ENCODE results near the gene MANBA. TPM values are rescaled to one million over a fixed set of nuclear protein-coding genes. Genes with fewer than 3 reads are reported as not detected.
"Not testable (repeated sequence)": the region's sequence is repeated elsewhere in the genome, so short reads cannot be mapped to it uniquely, and the experiment has no call there.

The MANBA gene
- total RNA-seq, 1 donor from 2014 or later: 8.0 TPM

DNA sequence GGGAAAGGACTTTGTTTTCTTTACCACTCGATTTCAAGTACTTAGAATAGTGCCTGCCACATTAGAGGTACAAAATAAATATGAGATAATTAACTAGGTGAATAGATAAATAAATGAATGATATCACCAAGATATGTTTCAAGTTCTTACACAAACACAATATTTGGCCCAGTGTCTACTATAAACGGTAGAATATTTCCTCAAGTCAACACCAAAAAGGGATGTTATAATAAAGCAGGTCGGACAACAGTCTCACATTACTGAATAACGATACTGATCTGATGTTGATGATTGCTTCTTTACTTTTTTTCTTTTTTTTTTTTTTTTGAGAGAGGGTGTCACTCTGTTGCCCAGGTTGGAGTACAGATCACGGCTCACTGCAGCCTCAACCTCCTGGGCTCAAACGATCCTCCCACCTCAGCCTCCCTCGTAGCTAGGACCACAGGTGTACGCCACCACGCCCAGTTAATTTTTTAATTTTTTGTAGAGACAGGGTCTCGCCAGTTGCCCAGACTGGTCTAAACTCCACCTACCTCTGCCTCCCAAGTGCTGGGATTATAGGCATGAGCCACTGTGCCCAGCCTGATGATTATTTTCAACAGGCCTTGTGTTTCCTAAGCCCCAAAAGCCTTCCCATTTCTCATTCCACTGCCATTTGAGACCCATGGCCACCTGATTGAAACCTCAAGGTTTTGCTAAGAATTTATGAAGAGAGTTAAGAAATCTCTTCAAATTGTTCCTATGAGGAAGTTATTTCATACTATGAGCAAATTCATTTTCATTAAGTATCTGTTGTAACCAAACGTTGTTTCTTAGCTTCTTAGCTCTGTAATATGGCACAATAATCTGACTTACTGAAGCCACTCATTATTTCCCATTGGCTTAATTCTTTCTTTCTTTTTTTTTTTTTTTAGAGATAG is 2.3 kb downstream of the MANBA start:
- Mint-ChIP-seq H3K9me3 (no peaks in the 10 kb centered on the region), H3K4me1 (ENCODE audit: low read depth) (peaks cover 31% of the 10 kb centered on the region), H3K27me3 (ENCODE audit: insufficient read depth) (peaks cover 3% of the 10 kb centered on the region), H3K27ac (no peak overlapping the region), H3K36me3 (ENCODE audit: low read depth) (peaks cover 10% of the 10 kb centered on the region), H3K4me3 (no peak overlapping the region)
- intact Hi-C loops (cut with micrococcal nuclease): no loop called here
- no peak for DNase-seq (ENCODE audit: low spot score)

DNA sequence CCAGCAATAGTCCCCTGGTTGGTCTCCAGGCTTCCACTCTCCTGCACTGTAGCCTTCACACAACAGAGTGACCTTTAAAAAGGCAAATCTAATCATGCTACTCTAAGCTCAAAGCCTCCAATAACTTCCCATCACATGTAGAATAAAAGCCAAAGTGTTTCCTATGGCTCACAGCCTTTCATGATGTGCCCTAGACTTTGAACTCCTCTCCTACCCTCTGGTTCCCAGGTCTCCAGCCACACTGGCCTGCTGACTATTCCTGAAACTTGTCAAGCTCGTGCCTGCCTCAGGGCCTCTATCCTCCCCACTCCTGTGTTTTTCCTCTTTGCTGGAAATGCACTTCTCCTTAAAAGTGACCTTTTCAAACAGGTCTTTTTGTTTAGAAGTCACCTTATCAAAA is 3.1 kb downstream of the MANBA start:
- intact Hi-C loops (cut with micrococcal nuclease): no loop called here
- no peaks in the 10 kb centered on the region for H3K9me3 Mint-ChIP-seq
- DNase-seq (ENCODE audit: low spot score): no peak
- H3K27me3 Mint-ChIP-seq (ENCODE audit: insufficient read depth): peaks cover 3% of the 10 kb centered on the region
- peaks cover 10% of the 10 kb centered on the region for H3K36me3 Mint-ChIP-seq (ENCODE audit: low read depth)
- H3K27ac Mint-ChIP-seq: no peak overlapping the region
- H3K4me1 Mint-ChIP-seq (ENCODE audit: low read depth): peaks cover 31% of the 10 kb centered on the region
- H3K4me3 Mint-ChIP-seq: no peak overlapping the region

DNA sequence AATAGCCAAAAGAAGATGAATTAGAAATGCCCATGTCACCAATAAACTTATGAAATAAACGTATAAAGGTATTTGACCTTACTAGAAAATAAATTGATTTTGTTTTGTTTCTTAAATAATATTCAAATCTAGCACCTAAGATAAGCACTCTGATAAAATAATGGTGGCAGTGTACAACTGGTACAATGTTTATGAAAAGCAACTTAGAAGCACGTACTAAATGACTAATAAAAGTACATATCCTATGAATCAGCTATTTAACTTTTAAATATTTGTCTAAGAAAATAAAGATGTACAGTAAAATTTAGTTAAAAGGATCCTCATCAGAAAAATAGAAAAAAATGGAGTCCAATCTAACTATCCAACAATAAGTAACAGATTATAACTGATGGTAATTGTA is 6.7 kb downstream of the MANBA start:
- no peak for DNase-seq (ENCODE audit: low spot score)
- Mint-ChIP-seq H3K36me3 (ENCODE audit: low read depth) (peaks cover 14% of the 10 kb centered on the region), H3K27ac (no peak overlapping the region), H3K4me3 (no peak overlapping the region), H3K27me3 (ENCODE audit: insufficient read depth) (no peaks in the 10 kb centered on the region), H3K9me3 (no peaks in the 10 kb centered on the region), H3K4me1 (ENCODE audit: low read depth) (peaks cover 9% of the 10 kb centered on the region)
- intact Hi-C loops (cut with micrococcal nuclease): no loop called here

DNA sequence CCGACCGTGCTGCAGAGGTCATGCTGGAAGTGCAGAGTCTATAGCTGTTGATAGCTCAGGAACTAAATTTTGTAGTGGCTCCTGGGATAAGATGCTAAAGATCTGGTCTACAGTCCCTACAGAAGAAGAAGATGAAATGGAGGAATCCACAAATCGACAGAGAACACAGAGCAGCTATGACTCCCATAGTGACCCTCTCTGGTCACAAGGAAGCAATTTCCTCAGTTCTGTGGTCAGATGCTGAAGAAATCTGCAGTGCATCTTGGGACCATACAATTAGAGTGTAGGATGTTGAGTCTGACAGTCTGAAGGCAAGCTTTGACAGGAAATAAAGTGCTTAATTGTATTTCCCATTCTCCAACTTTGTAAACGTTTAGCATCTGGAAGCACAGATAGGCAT is 8.8 kb downstream of the MANBA start:
- no peaks in the 10 kb centered on the region for H3K27me3 Mint-ChIP-seq (ENCODE audit: insufficient read depth)
- intact Hi-C loops (cut with micrococcal nuclease): no loop called here
- DNase-seq (ENCODE audit: low spot score): no peak
- H3K27ac Mint-ChIP-seq: no peak overlapping the region
- H3K4me3 Mint-ChIP-seq: no peak overlapping the region
- H3K9me3 Mint-ChIP-seq: no peaks in the 10 kb centered on the region
- H3K36me3 Mint-ChIP-seq (ENCODE audit: low read depth): peaks cover 8% of the 10 kb centered on the region
- no peaks in the 10 kb centered on the region for H3K4me1 Mint-ChIP-seq (ENCODE audit: low read depth)

DNA sequence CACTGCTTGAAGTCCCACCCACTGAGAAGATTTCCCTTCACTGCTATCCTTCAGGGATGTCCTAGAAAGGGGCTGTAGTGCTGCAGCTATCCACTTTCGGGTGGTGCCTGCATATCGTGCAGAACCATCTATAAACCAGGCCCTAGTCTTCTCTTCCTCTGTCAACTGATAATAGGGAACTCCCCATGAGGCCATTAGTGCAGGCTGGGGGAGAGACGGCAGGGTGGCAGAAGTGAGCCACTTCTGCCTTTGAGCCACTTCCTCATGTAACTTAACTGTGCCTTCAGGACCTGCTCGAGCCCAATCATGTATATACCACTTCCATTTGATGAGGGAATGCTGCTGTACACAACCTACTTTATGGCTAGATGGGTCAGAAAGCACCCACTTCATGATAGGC is 17.4 kb downstream of the MANBA start:
- Mint-ChIP-seq H3K36me3 (ENCODE audit: low read depth) (peaks cover 22% of the 10 kb centered on the region), H3K9me3 (peaks cover 18% of the 10 kb centered on the region)
- H3K27me3 Mint-ChIP-seq (ENCODE audit: insufficient read depth); H3K27ac Mint-ChIP-seq; H3K4me3 Mint-ChIP-seq; intact Hi-C loops (cut with micrococcal nuclease); DNase-seq (ENCODE audit: low spot score); H3K4me1 Mint-ChIP-seq (ENCODE audit: low read depth): not testable (repeated sequence)

DNA sequence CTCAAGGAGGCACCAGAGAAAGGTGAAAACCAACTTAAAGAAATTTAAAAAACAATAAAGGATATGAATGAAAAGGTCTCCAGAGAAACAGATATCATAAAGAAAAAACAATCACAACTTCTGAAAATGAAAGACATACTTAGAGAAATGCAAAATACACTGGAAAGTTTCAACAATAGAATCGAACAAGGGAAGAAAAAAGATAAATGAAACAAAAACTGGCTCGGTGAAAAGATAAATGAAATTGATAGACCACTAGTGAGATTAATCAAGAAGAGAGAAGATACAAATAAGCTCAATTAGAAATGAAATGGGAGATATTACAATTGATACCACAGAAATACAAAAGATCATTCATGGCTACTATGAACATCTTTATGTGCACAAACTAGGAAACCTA is 22.0 kb downstream of the MANBA start:
- H3K4me3 Mint-ChIP-seq; DNase-seq (ENCODE audit: low spot score); H3K27me3 Mint-ChIP-seq (ENCODE audit: insufficient read depth); H3K27ac Mint-ChIP-seq; intact Hi-C loops (cut with micrococcal nuclease): not testable (repeated sequence)
- peaks cover 21% of the 10 kb centered on the region for H3K36me3 Mint-ChIP-seq (ENCODE audit: low read depth)
- peaks cover 23% of the 10 kb centered on the region for H3K4me1 Mint-ChIP-seq (ENCODE audit: low read depth)
- H3K9me3 Mint-ChIP-seq: peaks cover 23% of the 10 kb centered on the region

DNA sequence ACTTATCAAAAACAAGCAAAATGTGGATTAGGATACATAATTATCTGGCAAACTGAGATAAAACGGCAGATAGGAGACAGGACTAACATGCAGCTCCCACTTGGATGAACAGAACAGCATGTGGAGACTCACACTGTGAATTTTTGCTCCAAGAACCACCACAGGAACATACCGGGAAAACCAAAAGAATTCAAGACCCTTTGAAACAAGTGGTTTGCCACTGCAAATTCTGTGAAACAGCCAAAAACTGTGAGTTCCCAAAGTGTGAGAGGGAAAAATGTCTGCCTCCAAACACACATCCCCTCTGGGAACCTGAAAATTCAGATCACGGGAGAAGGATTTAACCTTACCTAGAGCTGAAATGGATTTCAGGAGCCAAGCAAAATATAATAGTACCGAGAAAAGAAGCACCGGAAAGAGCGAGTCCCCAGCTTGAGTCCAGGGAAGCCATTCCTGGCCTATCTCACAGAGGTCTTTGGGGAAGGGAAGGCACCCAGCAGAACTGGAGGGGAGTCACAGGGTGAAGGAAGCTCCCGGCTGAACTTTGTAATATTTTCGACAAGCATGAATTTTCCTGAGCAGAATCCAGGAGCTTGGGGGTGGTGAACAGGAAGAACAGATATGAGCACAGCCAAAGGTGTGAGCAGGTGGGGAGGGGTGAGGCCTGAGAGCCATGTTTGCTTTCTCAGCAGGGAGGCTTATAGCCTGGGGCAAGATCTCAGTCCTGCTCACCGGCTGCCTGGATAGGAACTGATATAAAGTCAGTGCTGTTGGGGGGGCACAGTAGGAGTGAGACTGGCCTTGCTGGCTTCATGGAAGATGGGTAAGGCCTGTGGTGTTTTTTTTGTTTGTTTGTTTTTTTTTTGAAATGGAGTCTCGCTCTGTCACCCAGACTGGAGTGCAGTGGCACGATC is 23.9 kb downstream of the MANBA start:
- Mint-ChIP-seq H3K36me3 (ENCODE audit: low read depth) (peaks cover 17% of the 10 kb centered on the region), H3K9me3 (peaks cover 18% of the 10 kb centered on the region), H3K27ac (no peak overlapping the region), H3K27me3 (ENCODE audit: insufficient read depth) (no peaks in the 10 kb centered on the region), H3K4me3 (no peak overlapping the region), H3K4me1 (ENCODE audit: low read depth) (peaks cover 20% of the 10 kb centered on the region)
- intact Hi-C loops (cut with micrococcal nuclease): no loop called here
- no peak for DNase-seq (ENCODE audit: low spot score)

DNA sequence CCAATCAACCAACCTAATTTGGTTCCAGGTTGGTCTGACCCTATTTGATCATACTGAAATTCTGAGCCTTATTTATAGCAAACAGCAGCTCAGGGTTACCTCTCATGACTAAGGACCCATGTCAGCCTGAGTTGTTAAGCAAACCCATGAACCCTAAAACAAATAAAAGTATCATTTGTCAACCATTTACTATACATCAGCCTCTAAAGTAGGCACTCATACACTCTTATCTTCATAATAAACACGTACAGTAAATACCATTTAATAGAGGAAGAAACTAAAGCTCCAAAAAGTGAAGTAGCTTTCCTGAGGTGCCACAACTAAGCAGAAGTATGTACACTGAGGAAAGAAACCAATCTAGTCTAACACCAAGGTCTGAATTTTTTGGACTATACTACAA is 25.2 kb downstream of the MANBA start:
- Mint-ChIP-seq H3K27me3 (ENCODE audit: insufficient read depth) (no peaks in the 10 kb centered on the region), H3K4me3 (no peak overlapping the region), H3K36me3 (ENCODE audit: low read depth) (peaks cover 15% of the 10 kb centered on the region), H3K4me1 (ENCODE audit: low read depth) (peaks cover 20% of the 10 kb centered on the region), H3K9me3 (peaks cover 18% of the 10 kb centered on the region), H3K27ac (no peak overlapping the region)
- intact Hi-C loops (cut with micrococcal nuclease): no loop called here
- DNase-seq (ENCODE audit: low spot score): no peak

DNA sequence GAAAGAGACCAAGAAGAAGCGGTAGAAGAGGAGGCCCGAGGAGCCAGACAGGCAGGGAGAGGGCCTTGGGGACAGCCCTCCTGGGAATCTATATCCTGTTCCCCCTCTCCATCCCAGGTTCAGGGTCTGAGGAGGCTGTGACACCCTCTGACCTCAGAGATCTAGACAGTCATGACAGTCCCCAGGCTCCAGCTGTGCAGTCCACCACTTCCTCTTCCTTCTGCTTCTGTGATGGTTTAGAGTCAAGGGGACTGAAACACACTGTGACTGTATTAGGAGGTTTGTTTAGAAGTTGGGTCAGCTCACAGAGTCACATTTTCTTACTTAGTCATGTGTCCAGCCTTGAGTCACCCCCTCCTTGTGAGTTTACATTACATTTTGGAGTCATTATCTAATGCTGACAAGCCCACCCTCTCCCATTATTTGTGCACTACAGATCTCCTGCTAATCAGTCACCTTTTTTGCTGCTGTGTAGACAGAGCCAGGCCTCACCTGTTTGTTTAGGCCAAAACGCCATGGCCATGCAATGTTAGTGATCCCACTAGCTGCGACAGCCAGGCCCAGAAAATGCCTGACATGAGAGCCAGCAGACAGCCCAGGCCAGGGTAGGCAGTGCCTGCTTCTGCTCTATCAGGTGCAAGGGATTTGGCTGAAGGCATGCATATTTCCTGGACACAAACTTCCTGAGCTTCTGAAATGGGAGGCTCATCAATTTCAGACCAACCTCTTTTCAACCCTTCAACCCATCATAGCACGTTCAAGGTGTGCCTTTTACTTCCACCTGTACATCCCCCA is 26.0 kb downstream of the MANBA start:
- H3K4me3 Mint-ChIP-seq: no peak overlapping the region
- peaks cover 15% of the 10 kb centered on the region for H3K36me3 Mint-ChIP-seq (ENCODE audit: low read depth)
- intact Hi-C loops (cut with micrococcal nuclease): no loop called here
- peaks cover 20% of the 10 kb centered on the region for H3K4me1 Mint-ChIP-seq (ENCODE audit: low read depth)
- no peaks in the 10 kb centered on the region for H3K27me3 Mint-ChIP-seq (ENCODE audit: insufficient read depth)
- peaks cover 17% of the 10 kb centered on the region for H3K9me3 Mint-ChIP-seq
- H3K27ac Mint-ChIP-seq: peak overlapping the region; percentile 68
- DNase-seq (ENCODE audit: low spot score): peak; percentile 9

DNA sequence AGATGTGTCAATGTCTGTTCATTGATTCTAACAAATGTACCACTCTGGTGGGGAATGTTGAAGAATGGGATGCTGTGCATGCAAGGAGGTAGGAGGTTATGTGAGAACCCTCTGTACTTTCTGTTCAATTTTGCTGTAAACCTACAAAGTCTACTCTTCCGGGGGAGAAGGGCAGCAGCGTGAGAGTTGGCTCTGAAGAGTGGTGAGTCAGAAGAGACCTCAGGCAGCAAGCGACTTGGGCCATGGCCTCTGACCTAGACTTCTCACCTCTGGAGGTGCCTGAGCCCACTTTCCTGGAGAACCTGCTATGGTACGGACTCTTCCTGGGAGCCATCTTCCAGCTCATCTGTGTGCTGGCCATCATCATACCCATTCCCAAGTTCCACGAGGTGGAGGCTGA is 26.7 kb downstream of the MANBA start:
- DNase-seq (ENCODE audit: low spot score): no peak
- H3K27me3 Mint-ChIP-seq (ENCODE audit: insufficient read depth): no peaks in the 10 kb centered on the region
- no peak overlapping the region for H3K4me3 Mint-ChIP-seq
- intact Hi-C loops (cut with micrococcal nuclease): no loop called here
- peaks cover 17% of the 10 kb centered on the region for H3K36me3 Mint-ChIP-seq (ENCODE audit: low read depth)
- H3K27ac Mint-ChIP-seq: peak overlapping the region; percentile 68
- H3K9me3 Mint-ChIP-seq: peaks cover 11% of the 10 kb centered on the region
- H3K4me1 Mint-ChIP-seq (ENCODE audit: low read depth): peaks cover 20% of the 10 kb centered on the region

DNA sequence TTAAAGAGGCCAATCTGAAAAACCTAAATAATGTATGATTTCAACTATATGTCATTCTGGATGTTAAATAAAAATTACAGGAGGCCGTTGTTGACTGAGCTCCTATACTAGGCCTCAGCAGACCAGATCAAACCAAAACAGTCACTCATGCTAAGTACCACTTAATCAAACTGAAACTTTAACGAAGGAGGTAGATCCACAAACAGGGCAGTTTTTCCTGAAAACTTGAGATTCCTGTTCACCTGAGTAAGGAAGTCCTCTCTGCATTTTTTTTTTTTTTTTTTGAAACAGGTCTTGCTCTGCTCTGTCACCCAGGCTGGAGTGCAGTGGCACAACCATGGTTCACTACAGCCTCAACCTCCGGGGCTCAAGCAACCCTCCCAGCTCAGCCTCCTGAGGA is 27.7 kb downstream of the MANBA start:
- Mint-ChIP-seq H3K36me3 (ENCODE audit: low read depth) (peaks cover 10% of the 10 kb centered on the region), H3K4me1 (ENCODE audit: low read depth) (peaks cover 20% of the 10 kb centered on the region), H3K4me3 (no peak overlapping the region), H3K27ac (no peak overlapping the region), H3K9me3 (peaks cover 3% of the 10 kb centered on the region), H3K27me3 (ENCODE audit: insufficient read depth) (no peaks in the 10 kb centered on the region)
- no peak for DNase-seq (ENCODE audit: low spot score)
- intact Hi-C loops (cut with micrococcal nuclease): no loop called here

DNA sequence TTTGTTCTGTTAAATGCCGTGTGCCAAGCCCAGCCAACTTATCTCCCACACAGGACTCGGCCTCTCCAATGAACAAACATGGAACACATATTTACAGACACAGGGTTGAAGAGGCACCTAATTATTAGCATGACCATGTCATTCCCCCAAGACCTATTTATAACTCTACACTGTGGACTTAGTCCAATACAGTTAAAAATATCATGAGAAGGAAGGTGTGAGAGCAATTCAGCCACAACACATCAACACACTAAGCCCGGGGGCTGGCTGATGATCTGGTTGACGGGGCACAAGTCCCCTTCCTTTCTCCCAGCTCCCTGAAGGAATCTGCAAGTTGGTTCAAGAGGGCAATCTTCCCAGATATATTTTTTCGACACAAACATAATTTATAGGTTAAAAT is 28.1 kb downstream of the MANBA start:
- H3K4me3 Mint-ChIP-seq: no peak overlapping the region
- H3K36me3 Mint-ChIP-seq (ENCODE audit: low read depth): peaks cover 10% of the 10 kb centered on the region
- DNase-seq (ENCODE audit: low spot score): no peak
- H3K9me3 Mint-ChIP-seq: no peaks in the 10 kb centered on the region
- peaks cover 20% of the 10 kb centered on the region for H3K4me1 Mint-ChIP-seq (ENCODE audit: low read depth)
- H3K27ac Mint-ChIP-seq: no peak overlapping the region
- intact Hi-C loops (cut with micrococcal nuclease): no loop called here
- no peaks in the 10 kb centered on the region for H3K27me3 Mint-ChIP-seq (ENCODE audit: insufficient read depth)
